Measurements from ENCODE around the gene DYTN.

Gene DYTN

DNA sequence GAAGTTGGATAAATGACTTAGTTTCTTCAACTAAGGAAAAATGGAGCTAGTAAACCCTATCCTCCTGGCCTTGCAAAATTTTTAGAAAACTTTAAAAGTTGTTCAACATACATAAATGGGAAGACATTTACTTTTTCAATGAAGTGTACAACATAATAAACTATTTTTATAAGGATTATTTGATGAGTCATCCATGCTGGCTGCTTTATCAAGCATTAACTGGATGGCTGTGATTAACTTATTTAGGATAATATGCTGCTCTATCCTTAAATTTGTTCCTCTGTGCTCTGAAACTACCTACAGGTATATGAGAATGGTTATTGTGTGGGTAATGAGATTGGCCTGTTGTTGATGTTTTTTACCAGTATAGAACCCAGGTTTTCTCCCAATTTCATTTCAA is 21.3 kb downstream of the DYTN start:
- FAIRE-seq, result no peak

GRCh38 chr2:206693399-206694137 is 24.6 kb downstream of the DYTN start:
- FAIRE-seq, result peak; percentile 67

GRCh38 chr2:206692971-206693370 is 25.2 kb downstream of the DYTN start:
- no peak for FAIRE-seq

GRCh38 chr2:206688990-206689389 is 29.2 kb downstream of the DYTN start:
- no peak for FAIRE-seq

- no peak for FAIRE-seq
These were observed 29.7 kb downstream of the DYTN start for GRCh38 chr2:206688453-206688852.

DNA sequence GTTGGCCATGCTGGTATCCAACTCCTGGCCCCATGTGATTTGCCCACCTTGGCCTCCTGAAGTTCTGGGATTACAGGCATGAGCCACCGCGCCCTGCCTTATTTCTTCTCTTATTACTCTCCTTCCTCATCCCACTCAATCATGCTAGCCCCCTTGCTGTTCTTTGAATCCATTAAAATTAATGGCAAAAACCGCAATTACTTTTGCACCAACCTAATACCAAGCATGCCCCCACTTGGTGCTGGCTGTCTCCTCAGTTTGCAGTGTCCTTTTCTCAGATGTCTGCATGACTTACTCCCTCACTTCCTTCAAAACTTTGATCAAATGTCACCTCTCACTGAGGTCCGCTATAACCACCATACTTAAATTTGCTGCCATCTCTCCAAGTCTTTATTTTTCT is 34.6 kb downstream of the DYTN start:
- no peak for FAIRE-seq

GRCh38 chr2:206670531-206671319 is 47.5 kb downstream of the DYTN start:
- FAIRE-seq, result no peak

DNA sequence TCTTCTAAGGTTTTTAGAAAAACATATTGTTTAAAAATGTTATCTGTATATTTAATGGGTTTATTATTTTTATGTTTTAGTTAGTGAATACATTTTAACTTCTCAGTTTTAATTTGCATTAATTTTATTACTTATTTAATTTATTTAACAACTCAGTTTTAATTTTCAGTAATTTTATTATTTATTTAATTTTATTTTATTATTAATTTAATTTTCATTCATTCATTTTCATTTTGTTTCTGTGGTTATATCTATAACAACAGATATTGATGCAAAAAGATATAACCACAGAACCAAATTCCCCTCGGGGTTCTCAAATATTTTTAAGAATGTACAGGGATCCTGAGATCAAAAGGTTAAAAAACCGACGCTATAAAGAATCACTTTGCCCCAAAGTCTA is 52.9 kb downstream of the DYTN start:
- peak; percentile 82 for FAIRE-seq

- FAIRE-seq, result no peak
These were observed 61.1 kb downstream of the DYTN start for GRCh38 chr2:206657087-206657486.

GRCh38 chr2:206647985-206648384 is 70.2 kb downstream of the DYTN start:
- FAIRE-seq, result no peak

- FAIRE-seq, result no peak
These were observed 75.8 kb downstream of the DYTN start, which contains the start of gene FAM237A for GRCh38 chr2:206642075-206643025. Gene FAM237A (plus strand): TSS chr2:206642487. CDS start chr2:206644237, 1,750 bp downstream.

GRCh38 chr2:206641226-206641625 is 77.0 kb downstream of the DYTN start:
- FAIRE-seq, result no peak

DNA sequence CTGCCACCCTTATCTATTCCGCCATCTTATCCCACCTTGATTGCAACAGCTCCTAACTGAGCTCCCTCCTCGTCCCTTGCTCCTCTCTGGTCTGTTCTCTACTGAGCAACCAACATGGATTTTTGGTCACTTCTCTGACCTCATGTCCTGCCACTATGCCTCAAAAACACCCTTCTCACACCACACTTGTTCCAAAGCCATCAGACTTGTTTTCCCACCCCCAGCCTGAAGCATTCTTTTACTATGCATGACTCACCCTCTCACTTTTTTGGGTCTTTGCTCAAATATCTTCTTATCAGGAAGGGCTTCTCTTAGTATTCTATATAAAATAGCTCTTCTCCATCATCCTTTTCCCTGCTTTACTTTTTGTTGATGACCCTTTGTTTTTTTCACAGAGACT is 78.6 kb downstream of the DYTN start:
- FAIRE-seq, result no peak

DNA sequence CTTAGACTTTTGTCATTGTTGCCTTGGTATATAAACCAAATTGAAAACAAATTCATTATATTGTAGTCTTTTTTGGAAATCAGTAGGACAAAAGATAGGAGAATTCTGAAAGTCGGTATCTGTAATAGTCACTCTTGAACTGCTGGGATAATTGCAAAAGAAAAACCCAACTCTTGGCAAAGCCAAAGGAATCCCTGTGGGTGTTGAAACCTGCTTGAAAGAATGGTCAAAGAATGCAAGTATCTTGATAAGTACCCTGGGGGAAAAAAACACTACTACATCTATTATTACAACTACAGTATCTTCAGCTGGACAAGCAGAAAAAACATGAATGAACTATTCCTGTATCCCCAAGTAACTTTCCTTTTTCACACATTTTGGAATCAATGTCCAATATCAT is 83.2 kb downstream of the DYTN start:
- no peak for FAIRE-seq

DNA sequence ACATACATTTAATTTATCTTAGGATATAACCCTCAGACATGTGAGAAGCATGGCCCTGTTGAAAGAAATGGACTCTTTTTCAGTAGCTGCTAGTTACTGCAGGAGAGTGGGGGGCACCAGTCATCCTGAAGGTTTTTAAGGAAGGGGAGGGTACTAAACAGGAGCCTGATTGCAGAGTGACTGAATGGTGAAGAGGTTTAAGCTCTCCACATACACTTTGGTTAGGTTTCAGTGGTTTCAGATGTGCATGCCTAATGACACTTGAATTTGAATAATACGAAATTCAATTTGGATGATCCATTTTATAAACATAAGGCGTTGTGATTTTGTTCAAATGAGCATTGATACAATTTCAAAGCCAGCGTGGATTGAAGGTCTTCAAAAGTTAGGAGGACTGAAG is 86.9 kb downstream of the DYTN start:
- FAIRE-seq, result no peak

DNA sequence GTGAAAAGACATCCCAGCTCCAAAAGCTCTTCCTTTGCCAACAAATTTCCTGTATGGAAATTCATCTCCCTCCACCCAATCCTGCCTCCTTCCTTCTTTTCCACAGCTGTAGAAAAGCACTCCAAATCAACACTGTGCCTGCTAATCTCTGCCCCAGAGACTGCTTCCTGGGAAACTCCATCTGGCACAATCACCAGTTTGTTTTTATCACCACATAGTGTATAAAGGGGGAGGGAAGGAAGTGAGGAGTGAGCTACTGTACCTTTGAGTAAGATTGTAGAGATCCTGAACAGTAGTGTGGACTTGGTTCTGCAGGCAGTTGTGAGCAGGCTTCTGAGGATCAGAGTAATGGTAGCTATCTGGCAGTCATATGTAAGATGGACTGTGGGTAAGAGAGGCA is 90.6 kb downstream of the DYTN start:
- FAIRE-seq, result no peak

- FAIRE-seq, result no peak
These were observed 92.1 kb downstream of the DYTN start for GRCh38 chr2:206626108-206626507.

DNA sequence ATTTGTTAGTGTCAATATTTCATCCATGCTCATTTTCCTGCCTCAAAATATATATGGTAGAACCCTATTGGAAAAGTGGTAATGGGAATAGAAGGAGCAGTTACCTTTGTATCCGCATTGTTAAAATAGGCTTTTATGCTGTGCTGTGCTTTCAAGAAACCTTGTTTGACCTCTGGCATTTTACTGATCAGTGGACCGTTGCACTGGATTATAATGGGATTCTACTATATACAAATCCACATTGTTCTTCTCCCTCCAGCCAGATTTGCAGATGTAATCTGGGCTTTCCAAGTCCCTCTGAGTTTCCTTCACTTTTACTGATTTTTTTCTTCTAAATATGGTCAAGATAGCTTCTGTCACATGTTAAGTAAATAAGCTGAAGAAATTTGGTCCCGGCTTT is 99.2 kb downstream of the DYTN start:
- FAIRE-seq, result no peak

GRCh38 chr2:206616151-206616550 is 102.0 kb downstream of the DYTN start:
- FAIRE-seq, result no peak

GRCh38 chr2:206615417-206616089 is 102.6 kb downstream of the DYTN start:
- FAIRE-seq, result no peak

DNA sequence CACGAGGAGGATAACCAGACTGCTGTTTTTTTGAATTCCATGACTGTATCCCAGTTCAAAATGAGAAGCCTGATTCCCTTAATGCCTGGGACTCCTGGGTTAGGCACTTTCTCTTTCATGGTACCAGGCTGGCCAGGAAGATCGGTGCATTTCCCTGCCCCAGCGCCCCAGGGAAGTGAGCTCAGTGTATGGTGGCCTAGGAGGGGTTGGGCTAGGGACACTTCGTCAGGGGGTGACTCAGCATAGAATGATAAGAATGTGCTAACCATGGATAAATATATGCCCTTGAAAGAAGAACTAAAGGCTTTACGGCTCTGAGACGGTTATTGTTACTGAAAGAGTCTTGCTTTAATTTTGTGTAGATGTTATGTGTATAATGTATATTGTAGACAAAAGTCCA is 103.4 kb downstream of the DYTN start:
- no peak for FAIRE-seq

GRCh38 chr2:206611736-206612135 is 106.5 kb downstream of the DYTN start:
- no peak for FAIRE-seq

GRCh38 chr2:206611191-206611590 is 107.0 kb downstream of the DYTN start:
- no peak for FAIRE-seq
